Lung (tissue), 12 donors: ENCODE measurements around the gene C1orf198. TPM values are rescaled to one million over a fixed set of nuclear protein-coding genes. Genes with fewer than 3 reads are reported as not detected.

Experiments used
- ATAC-seq: fragments of 200-7000 bp; cut with Tn5 transposase; one replicate; pipeline ENCODE4 v1.9.1; 2020; ENCODE audit warnings: moderate number of reproducible peaks; ENCODE audit not compliant: insufficient read depth, low FRiP score
- DNase-seq, 3 donors: peaks; one replicate each; pipeline ENCODE4 v3.0.0-alpha.2; 2013 to 2017
- H3K27ac ChIP-seq, 2 donors: one replicate each; pipeline ENCODE4 v1.5.1; 2013; ENCODE audit warnings: mild to moderate bottlenecking in 2 of 2, moderate library complexity in 2 of 2, control low read depth in 1 of 2, inconsistent platforms in 1 of 2, low read depth in 1 of 2, low read length in 1 of 2
- H3K27me3 ChIP-seq, 3 donors: one replicate each; pipeline ENCODE4 v1.5.1; 2013; ENCODE audit warnings: low read length in 2 of 3; ENCODE audit not compliant: control insufficient read depth in 3 of 3, insufficient read depth in 3 of 3
- H3K36me3 ChIP-seq, 4 donors: one replicate each; pipeline ENCODE4 v1.5.1; 2013; ENCODE audit warnings: low read length in 4 of 4, mild to moderate bottlenecking in 1 of 4, moderate library complexity in 1 of 4; ENCODE audit not compliant: control insufficient read depth in 4 of 4, insufficient read depth in 4 of 4
- H3K4me1 ChIP-seq, 5 donors: one replicate each; pipeline ENCODE4 v1.5.1; 2013; ENCODE audit warnings: low read length in 5 of 5, mild to moderate bottlenecking in 2 of 5, moderate library complexity in 1 of 5; ENCODE audit not compliant: control insufficient read depth in 5 of 5, insufficient read depth in 5 of 5
- H3K4me3 ChIP-seq: one replicate; pipeline ENCODE4 v1.5.1; 2013; ENCODE audit warnings: mild to moderate bottlenecking, control low read depth, moderate library complexity
- H3K9ac ChIP-seq, 2 donors: one replicate each; pipeline ENCODE4 v1.5.1; 2013; ENCODE audit warnings: low read length in 2 of 2, control low read depth in 1 of 2; ENCODE audit not compliant: insufficient read depth in 1 of 2
- H3K9me3 ChIP-seq, 4 donors: one replicate each; pipeline ENCODE4 v1.5.1; 2013; ENCODE audit warnings: low read length in 3 of 4, mild to moderate bottlenecking in 1 of 4, moderate library complexity in 1 of 4; ENCODE audit not compliant: control insufficient read depth in 4 of 4, insufficient read depth in 3 of 4
- CTCF ChIP-seq: IDR thresholded peaks from 2 replicates; pipeline ENCODE4 v1.5.1; 2012; ENCODE audit warnings: mild to moderate bottlenecking; ENCODE audit errors: control extremely low read depth, extremely low read depth
- WGBS, 2 donors: extraction: QIAGEN DNeasy Blood & Tissue Kit; methylation state at CpG; one replicate each; pipeline ENCODE4 v1.1.7; 2013; 5-methylcytosine and 5-hydroxymethylcytosine counted together
- polyA plus RNA-seq, 2 donors: library from polyadenylated mRNA; stranded (reverse); fragments of 200-250 nt; gene quantifications; one replicate each; pipeline ENCODE4 v1.2.1, GENCODE V29; 2013
- total RNA-seq, 2 donors: library from RNA; depleted of rRNA in 1 of 2; stranded (reverse); fragments of >200 nt in 1 of 2; gene quantifications; one replicate each; pipeline ENCODE4 v1.2.1, GENCODE V29; 2014 to 2021
- donor health status: control.
- donor health status: control.
- donor health status: Bipolar disorder and iron deficiency.
- donor health status: healthy.
- donor health status: DM: yes; HTN: yes; CAD: no.

C1orf198 gene
- total and polyA plus RNA-seq, 4 donors, result 25.8 to 109 (median 49.7) TPM

- H3K27ac ChIP-seq, result peak overlapping the region in 1 of 2 donors; percentile 62
- peaks cover 0 to 3% (median 0%) of the 10 kb centered on the region in 4 donors for H3K9me3 ChIP-seq
- DNase-seq (no peak), ATAC-seq (no peak)
- H3K4me1 ChIP-seq, result peaks cover 0 to 4% (median 0%) of the 10 kb centered on the region in 5 donors
- no peak overlapping the region for H3K4me3 ChIP-seq
- H3K9ac ChIP-seq, result no peak overlapping the region
- 96 to 98% methylated on average over 5 of the region's 5 CpGs for WGBS, 2 donors
- H3K27me3 ChIP-seq, result no peaks in the 10 kb centered on the region
- TF ChIP-seq CTCF, result no peak
- no peaks in the 10 kb centered on the region for H3K36me3 ChIP-seq
Observed at GRCh38 chr1:230807029-230807428, 61.3 kb downstream of the C1orf198 start.

GRCh38 chr1:230806552-230806951 lies 61.8 kb downstream of the C1orf198 start:
- Histone ChIP-seq H3K27me3 (no peaks in the 10 kb centered on the region), H3K9me3 (peaks cover 0 to 3% (median 0%) of the 10 kb centered on the region in 4 donors), H3K9ac (no peak overlapping the region), H3K27ac (peak overlapping the region in 1 of 2 donors; percentile 62), H3K4me3 (no peak overlapping the region), H3K36me3 (no peaks in the 10 kb centered on the region), H3K4me1 (peaks cover 0 to 4% (median 0%) of the 10 kb centered on the region in 5 donors)
- DNase-seq (no peak), ATAC-seq (no peak)
- 69 to 87% methylated on average over 2 of the region's 2 CpGs for WGBS, 2 donors
- no peak for TF ChIP-seq CTCF

GRCh38 chr1:230804396-230804795 lies 63.9 kb downstream of the C1orf198 start:
- H3K9me3 ChIP-seq, result peaks cover 0 to 3% (median 0%) of the 10 kb centered on the region in 4 donors
- TF ChIP-seq CTCF, result no peak
- no peak overlapping the region for H3K9ac ChIP-seq
- H3K4me3 ChIP-seq, result no peak overlapping the region
- no peaks in the 10 kb centered on the region for H3K27me3 ChIP-seq
- 84 to 88% methylated on average over 2 of the region's 2 CpGs for WGBS, 2 donors
- no peak overlapping the region for H3K27ac ChIP-seq
- DNase-seq (no peak), ATAC-seq (no peak)
- no peaks in the 10 kb centered on the region for H3K36me3 ChIP-seq
- peaks cover 0 to 4% (median 0%) of the 10 kb centered on the region in 5 donors for H3K4me1 ChIP-seq
